HUES48 (cell line): Measurements from ENCODE around the gene GPC5.

ENCODE experiments used
- H3K27ac ChIP-seq: one replicate; pipeline ENCODE4 v1.7.0; 2013; ENCODE audit warnings: low read depth, low read length, inconsistent platforms
- H3K27me3 ChIP-seq: 2 replicates; pipeline ENCODE4 v1.6.1; 2013; ENCODE audit warnings: mild to moderate bottlenecking, low read length; ENCODE audit not compliant: control insufficient read depth, insufficient read depth
- H3K36me3 ChIP-seq: 2 replicates; pipeline ENCODE4 v1.6.1; 2013; ENCODE audit warnings: low read length; ENCODE audit not compliant: control insufficient read depth, insufficient read depth
- H3K4me1 ChIP-seq: 2 replicates; pipeline ENCODE4 v1.6.1; 2013; ENCODE audit warnings: mild to moderate bottlenecking, low read length; ENCODE audit not compliant: control insufficient read depth, insufficient read depth
- H3K4me3 ChIP-seq: 2 replicates; pipeline ENCODE4 v1.5.1; 2013; ENCODE audit warnings: mild to moderate bottlenecking, low read depth, low read length
- H3K9ac ChIP-seq: 2 replicates; pipeline ENCODE4 v1.6.1; 2013; ENCODE audit warnings: mild to moderate bottlenecking, low read depth, low read length, moderate library complexity
- H3K9me3 ChIP-seq: 2 replicates; pipeline ENCODE4 v1.6.1; 2013; ENCODE audit warnings: low read length; ENCODE audit not compliant: control insufficient read depth, insufficient read depth

The GPC5 gene

DNA sequence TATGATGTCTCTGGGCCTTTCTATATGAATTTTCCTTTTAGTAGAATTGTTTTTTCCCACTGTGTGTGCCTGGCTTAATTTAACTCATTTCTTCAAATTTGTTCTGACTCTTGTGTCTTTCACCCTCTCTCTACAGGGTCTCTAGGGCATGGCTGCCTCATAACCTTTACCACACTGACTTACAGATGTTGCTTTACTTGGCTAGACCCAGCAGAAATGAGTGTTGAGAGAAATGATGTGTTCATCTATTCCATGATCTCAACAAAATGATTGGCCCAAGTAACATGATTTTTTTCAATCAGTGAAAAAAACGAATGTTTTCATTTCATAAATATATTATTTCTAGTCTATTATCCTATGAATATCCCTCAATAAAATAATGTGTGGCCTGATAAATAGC lies 195.0 kb downstream of the GPC5 start:
- H3K4me3 ChIP-seq: no peak overlapping the region
- no peaks in the 10 kb centered on the region for H3K4me1 ChIP-seq
- no peak overlapping the region for H3K27ac ChIP-seq
- no peaks in the 10 kb centered on the region for H3K36me3 ChIP-seq
- no peaks in the 10 kb centered on the region for H3K27me3 ChIP-seq
- no peaks in the 10 kb centered on the region for H3K9me3 ChIP-seq
- no peak overlapping the region for H3K9ac ChIP-seq

DNA sequence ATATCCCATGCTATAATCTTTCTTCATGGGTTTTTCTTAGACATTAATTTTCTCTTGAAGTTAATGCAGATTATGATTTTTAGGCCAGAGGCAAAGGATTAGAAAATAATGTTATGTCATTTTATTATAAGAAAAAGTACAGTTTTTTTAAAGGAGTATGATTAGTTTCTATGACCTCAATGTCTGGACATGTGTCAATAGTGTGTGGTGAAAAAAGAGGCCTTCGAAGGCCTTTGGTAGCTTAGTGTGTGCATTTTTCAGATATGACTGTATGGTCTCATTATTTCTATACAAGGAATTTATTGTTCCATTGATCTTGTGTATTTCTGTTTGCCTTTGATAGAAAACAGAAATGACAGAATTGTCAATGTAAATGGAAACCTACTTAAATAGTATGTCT lies 195.6 kb downstream of the GPC5 start:
- Histone ChIP-seq H3K27me3 (no peaks in the 10 kb centered on the region), H3K36me3 (no peaks in the 10 kb centered on the region), H3K27ac (no peak overlapping the region), H3K9ac (no peak overlapping the region), H3K4me1 (no peaks in the 10 kb centered on the region), H3K4me3 (no peak overlapping the region), H3K9me3 (no peaks in the 10 kb centered on the region)

DNA sequence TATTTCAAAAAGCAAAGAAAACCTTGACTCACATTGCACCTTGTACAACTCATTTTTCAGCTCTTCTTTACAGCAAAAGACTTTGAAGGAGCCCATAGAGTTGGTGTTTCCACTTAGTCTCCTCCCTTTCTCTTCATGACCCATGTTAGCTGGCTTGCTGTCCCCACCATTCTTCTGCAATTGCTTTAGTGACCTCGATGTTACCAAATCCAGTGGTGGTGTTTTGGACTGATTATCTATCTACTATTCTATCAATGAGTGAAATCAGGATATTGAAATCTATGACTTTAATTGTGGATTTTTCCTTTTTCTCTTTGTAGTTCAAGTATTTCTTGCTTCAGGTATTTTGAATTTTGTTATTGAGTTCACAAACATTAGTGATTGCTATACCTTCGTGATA lies 197.3 kb downstream of the GPC5 start:
- H3K9ac ChIP-seq: no peak overlapping the region
- H3K36me3 ChIP-seq: no peaks in the 10 kb centered on the region
- no peak overlapping the region for H3K4me3 ChIP-seq
- H3K9me3 ChIP-seq: no peaks in the 10 kb centered on the region
- no peaks in the 10 kb centered on the region for H3K27me3 ChIP-seq
- H3K4me1 ChIP-seq: no peaks in the 10 kb centered on the region
- no peak overlapping the region for H3K27ac ChIP-seq

DNA sequence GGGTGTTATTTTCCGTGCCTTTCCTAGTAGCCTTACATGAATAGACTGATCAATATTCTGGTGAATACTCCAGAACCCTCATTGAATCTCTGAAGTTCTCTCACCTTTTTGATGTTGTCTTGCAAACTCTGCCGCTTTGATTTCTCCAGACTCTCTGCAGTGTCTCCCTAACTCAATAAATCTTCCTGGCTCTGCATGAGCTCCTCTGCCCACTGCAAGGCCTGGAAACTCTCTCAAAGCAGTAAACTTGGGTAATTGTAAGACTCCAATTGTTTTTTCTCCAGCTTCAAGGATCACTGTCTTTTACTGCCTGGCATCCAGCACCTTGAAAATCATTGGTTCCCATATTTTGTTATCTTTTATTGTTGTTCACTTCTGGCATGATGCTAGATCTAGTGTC lies 198.4 kb downstream of the GPC5 start:
- no peaks in the 10 kb centered on the region for H3K9me3 ChIP-seq
- no peaks in the 10 kb centered on the region for H3K4me1 ChIP-seq
- H3K27ac ChIP-seq: no peak overlapping the region
- no peaks in the 10 kb centered on the region for H3K27me3 ChIP-seq
- no peak overlapping the region for H3K9ac ChIP-seq
- no peak overlapping the region for H3K4me3 ChIP-seq
- no peaks in the 10 kb centered on the region for H3K36me3 ChIP-seq

DNA sequence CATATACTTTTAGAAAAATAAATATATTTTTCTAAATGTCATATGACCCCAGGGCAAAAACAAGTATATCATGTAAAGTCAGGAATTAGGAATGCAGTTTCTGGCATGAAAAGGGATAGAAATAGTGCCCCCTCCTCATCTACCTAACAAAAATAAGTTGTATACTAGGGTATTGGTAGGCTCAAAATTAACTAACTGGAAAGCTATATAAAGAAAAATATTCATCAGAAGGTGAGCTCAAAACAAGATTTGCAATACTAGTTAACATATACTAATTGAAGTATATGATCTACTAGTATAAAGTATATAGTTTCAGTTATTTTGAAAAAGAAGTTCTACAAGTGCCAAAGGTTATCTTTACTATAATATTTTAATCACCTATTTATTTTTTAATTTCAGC lies 200.2 kb downstream of the GPC5 start:
- no peaks in the 10 kb centered on the region for H3K4me1 ChIP-seq
- H3K27ac ChIP-seq: no peak overlapping the region
- H3K27me3 ChIP-seq: no peaks in the 10 kb centered on the region
- no peak overlapping the region for H3K4me3 ChIP-seq
- no peaks in the 10 kb centered on the region for H3K9me3 ChIP-seq
- no peaks in the 10 kb centered on the region for H3K36me3 ChIP-seq
- no peak overlapping the region for H3K9ac ChIP-seq

DNA sequence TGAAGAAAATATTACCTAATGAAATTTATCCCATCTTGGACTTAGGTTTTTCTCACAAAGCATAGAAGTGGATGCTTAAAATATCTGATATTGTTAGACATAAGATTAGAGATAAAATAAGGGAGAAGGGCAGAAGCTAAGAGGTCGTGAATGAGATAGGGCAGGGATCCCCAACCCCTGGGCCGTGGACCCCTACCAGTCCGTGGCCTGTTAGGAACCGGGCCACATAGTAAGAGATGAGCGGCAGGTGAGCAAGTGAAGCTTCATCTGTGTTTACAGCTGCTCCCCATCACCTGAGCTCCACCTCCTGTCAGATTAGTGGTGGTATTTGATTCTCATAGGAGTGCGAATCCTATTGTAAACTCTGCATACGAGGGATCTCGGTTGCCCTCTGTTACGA lies 202.9 kb downstream of the GPC5 start:
- Histone ChIP-seq H3K9me3 (no peaks in the 10 kb centered on the region), H3K4me1 (no peaks in the 10 kb centered on the region), H3K27me3 (no peaks in the 10 kb centered on the region), H3K27ac (no peak overlapping the region), H3K9ac (no peak overlapping the region), H3K36me3 (no peaks in the 10 kb centered on the region), H3K4me3 (no peak overlapping the region)

DNA sequence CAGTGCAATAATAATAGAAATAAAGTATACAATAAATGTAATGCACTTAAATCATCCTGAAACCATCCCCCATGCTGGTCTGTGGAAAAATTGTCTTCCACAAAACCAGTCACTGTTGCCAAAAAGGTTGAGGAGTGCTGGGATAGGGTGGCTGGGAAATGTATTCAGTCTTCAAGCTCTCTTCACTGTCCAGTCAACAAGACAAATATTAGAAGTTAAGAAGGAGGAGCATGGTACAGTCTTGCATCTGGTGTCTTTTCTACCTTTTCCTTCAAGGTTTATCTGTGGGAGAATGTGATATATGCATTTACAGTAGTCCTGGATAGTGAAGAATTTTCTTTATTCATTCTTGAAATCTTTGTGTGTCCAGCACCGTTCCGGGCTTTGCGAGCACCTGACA lies 203.4 kb downstream of the GPC5 start:
- Histone ChIP-seq H3K4me3 (no peak overlapping the region), H3K36me3 (no peaks in the 10 kb centered on the region), H3K27ac (no peak overlapping the region), H3K9me3 (no peaks in the 10 kb centered on the region), H3K9ac (no peak overlapping the region), H3K4me1 (no peaks in the 10 kb centered on the region), H3K27me3 (no peaks in the 10 kb centered on the region)

DNA sequence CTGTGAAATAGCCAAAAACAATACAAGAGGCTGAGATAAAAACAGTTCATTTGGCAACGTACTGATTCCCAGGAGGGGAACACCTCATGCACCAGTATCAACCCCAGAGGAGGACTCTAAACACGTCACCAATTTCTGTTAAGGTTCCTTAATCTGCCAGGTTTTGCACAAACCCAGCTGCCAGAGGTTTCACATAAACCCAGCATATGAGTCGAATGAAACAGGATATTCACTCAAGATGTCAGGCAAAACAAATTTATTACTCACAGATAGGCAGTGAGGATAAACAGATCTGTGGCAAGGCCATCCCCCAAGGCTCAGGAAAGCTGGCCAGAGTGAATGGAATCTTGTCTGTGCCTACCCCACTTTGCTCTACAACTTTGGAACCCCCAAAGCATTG lies 210.9 kb downstream of the GPC5 start:
- no peak overlapping the region for H3K4me3 ChIP-seq
- H3K36me3 ChIP-seq: no peaks in the 10 kb centered on the region
- no peak overlapping the region for H3K9ac ChIP-seq
- no peaks in the 10 kb centered on the region for H3K27me3 ChIP-seq
- no peak overlapping the region for H3K27ac ChIP-seq
- H3K4me1 ChIP-seq: no peaks in the 10 kb centered on the region
- no peaks in the 10 kb centered on the region for H3K9me3 ChIP-seq

DNA sequence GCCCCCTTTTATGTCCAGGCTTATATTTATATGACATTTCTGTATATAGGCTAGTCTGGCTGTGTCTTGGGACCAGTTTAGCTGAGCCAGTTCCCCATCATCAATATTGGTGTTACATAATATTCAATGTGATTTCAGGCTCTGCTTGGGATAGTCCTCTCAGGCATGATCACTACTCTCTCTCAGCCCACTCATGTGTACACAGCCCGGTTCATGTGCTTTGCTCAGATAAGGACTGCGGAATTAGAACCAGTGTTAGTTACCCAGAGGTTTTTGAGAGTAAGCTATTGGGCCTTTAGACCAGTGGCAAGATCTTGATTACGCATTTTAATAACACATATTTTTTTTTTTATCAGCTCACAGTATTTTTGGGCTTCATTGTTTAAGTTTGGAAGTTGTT lies 219.9 kb downstream of the GPC5 start:
- H3K9ac ChIP-seq: no peak overlapping the region

DNA sequence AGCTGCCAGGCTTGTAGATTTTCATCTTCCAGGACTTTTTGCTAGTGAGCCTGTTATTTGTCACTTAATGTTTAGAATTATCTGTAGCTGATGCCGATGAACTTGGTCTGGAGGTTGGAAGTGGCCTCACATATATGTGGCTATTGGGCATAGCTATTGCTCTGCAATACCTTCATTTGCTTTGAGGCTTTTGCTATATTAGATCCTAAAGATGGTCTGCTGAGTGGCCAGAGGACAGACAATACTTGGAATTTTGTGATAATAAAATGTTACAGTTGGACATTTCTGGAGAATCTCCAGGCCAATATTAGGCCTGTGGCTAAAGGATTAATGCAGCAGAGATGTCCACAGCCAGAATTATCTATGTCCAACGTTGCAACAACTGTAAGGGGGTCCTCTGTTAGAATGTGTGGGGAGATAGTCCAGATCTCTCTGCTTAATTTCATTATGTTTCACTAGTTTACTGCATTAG lies 222.3 kb downstream of the GPC5 start:
- Histone ChIP-seq H3K9ac (no peak overlapping the region), H3K36me3 (no peaks in the 10 kb centered on the region), H3K4me3 (no peak overlapping the region), H3K9me3 (no peaks in the 10 kb centered on the region), H3K27me3 (no peaks in the 10 kb centered on the region), H3K27ac (no peak overlapping the region), H3K4me1 (peaks cover 5% of the 10 kb centered on the region; the same call in 1 of the 2 replicates)

More for the DNA sequence above, 219.9 kb downstream of the GPC5 start:
- Histone ChIP-seq H3K4me3 (no peak overlapping the region), H3K27me3 (no peaks in the 10 kb centered on the region), H3K27ac (no peak overlapping the region), H3K4me1 (peaks cover 4% of the 10 kb centered on the region; the same call in 1 of the 2 replicates), H3K36me3 (no peaks in the 10 kb centered on the region), H3K9me3 (no peaks in the 10 kb centered on the region)

DNA sequence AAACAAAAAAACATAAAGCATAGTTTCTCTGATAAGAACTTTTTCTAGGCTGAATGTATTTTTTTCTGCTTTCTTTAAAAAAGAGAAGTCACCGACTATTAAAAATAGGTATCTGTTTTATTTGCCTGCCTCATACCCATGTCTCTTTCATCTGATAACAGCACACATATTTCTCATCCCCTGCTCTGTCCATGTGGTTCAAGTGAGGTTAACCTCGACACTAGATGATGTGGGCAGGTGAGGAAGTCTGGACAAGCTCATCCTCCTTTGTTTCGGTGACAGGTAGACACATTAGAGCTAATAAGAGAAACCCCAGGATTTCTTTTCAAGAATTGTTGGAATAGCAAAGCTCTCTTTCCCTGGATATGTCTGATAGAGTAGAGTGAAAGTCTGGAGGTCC lies 222.7 kb downstream of the GPC5 start:
- H3K27ac ChIP-seq: no peak overlapping the region

DNA sequence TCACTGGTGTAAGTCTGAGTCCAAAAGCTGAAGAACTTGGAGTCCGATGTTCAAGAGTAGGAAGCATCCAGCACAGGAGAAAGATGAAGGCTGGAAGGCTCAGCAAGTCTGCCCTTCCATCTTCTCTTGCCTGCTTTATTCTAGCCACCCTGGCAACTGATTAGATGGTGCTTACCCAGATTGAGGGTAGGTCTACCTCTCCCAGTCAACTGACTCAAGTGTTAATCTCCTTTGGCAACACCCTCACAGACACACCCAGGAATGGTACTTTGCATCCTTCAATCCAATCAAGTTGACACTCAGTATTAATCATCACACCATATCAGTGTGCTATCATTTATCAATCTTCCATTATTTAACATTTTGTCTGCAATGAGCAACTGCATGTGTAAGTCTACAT lies 223.5 kb downstream of the GPC5 start:
- Histone ChIP-seq H3K9me3 (no peaks in the 10 kb centered on the region), H3K9ac (no peak overlapping the region), H3K4me3 (no peak overlapping the region), H3K27me3 (no peaks in the 10 kb centered on the region), H3K27ac (no peak overlapping the region), H3K4me1 (peaks cover 5% of the 10 kb centered on the region; the same call in 1 of the 2 replicates), H3K36me3 (no peaks in the 10 kb centered on the region)

More for the DNA sequence above, 222.7 kb downstream of the GPC5 start:
- Histone ChIP-seq H3K9ac (no peak overlapping the region), H3K4me1 (peaks cover 5% of the 10 kb centered on the region; the same call in 1 of the 2 replicates), H3K9me3 (no peaks in the 10 kb centered on the region), H3K4me3 (no peak overlapping the region), H3K27me3 (no peaks in the 10 kb centered on the region), H3K36me3 (no peaks in the 10 kb centered on the region)
